Suprapubic skin (tissue), 4 donors: ENCODE measurements around the gene UBTD2. TPM values are rescaled to one million over a fixed set of nuclear protein-coding genes. Genes with fewer than 3 reads are reported as not detected.

Source experiments
- DNase-seq, 2 donors: peaks; one replicate each; pipeline ENCODE4 v3.0.0-alpha.2; 2019; ENCODE audit warnings: low spot score in 2 of 2
- H3K27ac ChIP-seq: fragments of 200-600 bp; sonication (generic); one replicate; pipeline ENCODE4 v1.5.1; 2019
- H3K27me3 ChIP-seq: fragments of 200-600 bp; sonication (generic); one replicate; pipeline ENCODE4 v1.5.1; 2019
- H3K36me3 ChIP-seq: fragments of 200-600 bp; sonication (generic); one replicate; pipeline ENCODE4 v1.5.1; 2019
- H3K4me1 ChIP-seq: fragments of 200-600 bp; sonication (generic); one replicate; pipeline ENCODE4 v1.5.1; 2019
- H3K4me3 ChIP-seq: fragments of 200-600 bp; sonication (generic); one replicate; pipeline ENCODE4 v1.5.1; 2019; ENCODE audit warnings: mild to moderate bottlenecking
- H3K9me3 ChIP-seq: fragments of 200-600 bp; sonication (generic); one replicate; pipeline ENCODE4 v1.5.1; 2019
- EP300 ChIP-seq: sonication (generic); formaldehyde crosslinking; IDR thresholded peaks from one replicate; pipeline ENCODE4 v1.6.1; 2017; ENCODE audit warnings: antibody characterized with exemption
- POLR2A ChIP-seq, 2 donors: fragments of 450-650 bp; IDR thresholded peaks; one replicate each; pipeline ENCODE4 v1.6.1; 2017; ENCODE audit warnings: antibody characterized with exemption in 2 of 2, mild to moderate bottlenecking in 2 of 2, moderate library complexity in 2 of 2
- POLR2AphosphoS5 ChIP-seq, 3 donors: sonication (generic); formaldehyde crosslinking; IDR thresholded peaks; one replicate each; pipeline ENCODE4 v1.6.1; 2017; ENCODE audit warnings: antibody characterized with exemption in 3 of 3
- WGBS: methylation state at CpG from one replicate; pipeline ENCODE4 v1.1.5; 2018; 5-methylcytosine and 5-hydroxymethylcytosine counted together
- total RNA-seq, 4 donors: library from RNA; depleted of rRNA; stranded (reverse); fragments of >200 nt; gene quantifications; one replicate each; pipeline ENCODE4 v1.1.0, GENCODE V29; 2016
- TF ChIP-seq, protein P1 (sequence below), 2 donors: fragments of 200-600 bp in 1 of 2; fragments of 450-650 bp in 1 of 2; sonication (generic) in 1 of 2; IDR thresholded peaks; one replicate each; pipeline ENCODE4 v1.5.1; 2016 to 2019; ENCODE audit warnings: antibody characterized with exemption in 2 of 2, mild to moderate bottlenecking in 1 of 2, moderate library complexity in 1 of 2

UBTD2 gene
- total RNA-seq, 4 donors from 2014 or later = 7.0 to 14.6 (median 12.8) TPM

DNA sequence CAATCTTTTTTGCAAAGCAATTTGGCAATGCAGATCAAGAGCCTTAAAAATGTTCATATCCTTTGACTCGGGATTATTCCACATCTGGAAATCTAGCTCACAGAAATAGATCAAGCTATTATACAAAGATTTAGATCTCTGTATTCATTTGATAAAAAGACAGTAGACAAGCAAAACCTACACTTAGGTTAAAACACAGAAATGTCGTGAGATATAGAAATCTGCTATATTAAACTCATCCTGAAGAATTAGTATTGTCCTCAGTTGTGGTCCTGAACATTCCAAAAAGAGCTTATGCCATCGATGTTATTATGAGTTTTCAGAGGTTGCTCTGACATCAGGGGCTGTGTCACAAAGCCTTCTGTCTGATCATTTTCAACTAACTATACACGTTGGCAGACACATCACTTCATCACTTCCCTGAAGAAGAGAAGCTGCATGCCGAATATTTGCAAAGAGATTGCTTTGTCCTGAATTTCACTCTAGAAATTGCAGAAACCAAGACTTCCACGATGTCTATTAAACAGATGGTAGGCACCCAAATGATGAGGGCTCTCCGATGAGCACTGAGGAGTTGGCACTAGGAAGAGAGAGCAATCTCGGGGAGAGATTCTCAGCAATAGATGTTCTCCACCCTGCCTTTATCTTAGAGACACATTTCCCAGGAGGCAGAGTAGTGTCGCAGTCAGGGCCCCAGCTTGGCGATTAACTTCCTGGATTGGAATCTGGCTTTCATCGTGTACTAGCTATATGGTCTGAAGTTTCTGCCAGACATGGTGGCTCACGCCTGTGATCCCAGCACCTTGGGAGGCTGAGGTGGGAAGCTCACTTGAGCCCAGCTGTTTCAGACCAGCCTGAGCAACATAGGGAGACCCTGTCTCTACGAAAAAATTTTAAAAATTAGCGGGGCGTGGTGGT is 1.9 kb upstream of the UBTD2 start:
- no peak overlapping the region for H3K4me3 ChIP-seq
- TF ChIP-seq, protein P1, sequence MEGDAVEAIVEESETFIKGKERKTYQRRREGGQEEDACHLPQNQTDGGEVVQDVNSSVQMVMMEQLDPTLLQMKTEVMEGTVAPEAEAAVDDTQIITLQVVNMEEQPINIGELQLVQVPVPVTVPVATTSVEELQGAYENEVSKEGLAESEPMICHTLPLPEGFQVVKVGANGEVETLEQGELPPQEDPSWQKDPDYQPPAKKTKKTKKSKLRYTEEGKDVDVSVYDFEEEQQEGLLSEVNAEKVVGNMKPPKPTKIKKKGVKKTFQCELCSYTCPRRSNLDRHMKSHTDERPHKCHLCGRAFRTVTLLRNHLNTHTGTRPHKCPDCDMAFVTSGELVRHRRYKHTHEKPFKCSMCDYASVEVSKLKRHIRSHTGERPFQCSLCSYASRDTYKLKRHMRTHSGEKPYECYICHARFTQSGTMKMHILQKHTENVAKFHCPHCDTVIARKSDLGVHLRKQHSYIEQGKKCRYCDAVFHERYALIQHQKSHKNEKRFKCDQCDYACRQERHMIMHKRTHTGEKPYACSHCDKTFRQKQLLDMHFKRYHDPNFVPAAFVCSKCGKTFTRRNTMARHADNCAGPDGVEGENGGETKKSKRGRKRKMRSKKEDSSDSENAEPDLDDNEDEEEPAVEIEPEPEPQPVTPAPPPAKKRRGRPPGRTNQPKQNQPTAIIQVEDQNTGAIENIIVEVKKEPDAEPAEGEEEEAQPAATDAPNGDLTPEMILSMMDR (IDR thresholded peaks at IDR 0.05) = no peak
- TF ChIP-seq EP300 (no peak), POLR2AphosphoS5 (IDR thresholded peaks at IDR 0.05) (no peak), POLR2A (IDR thresholded peaks at IDR 0.05) (no peak)
- peaks cover 36% of the 10 kb centered on the region for H3K4me1 ChIP-seq
- H3K27me3 ChIP-seq = no peaks in the 10 kb centered on the region
- WGBS = 55% methylated on average over 15 of the region's 15 CpGs
- no peaks in the 10 kb centered on the region for H3K36me3 ChIP-seq
- no peak for DNase-seq
- H3K27ac ChIP-seq = no peak overlapping the region
- H3K9me3 ChIP-seq = no peaks in the 10 kb centered on the region

DNA sequence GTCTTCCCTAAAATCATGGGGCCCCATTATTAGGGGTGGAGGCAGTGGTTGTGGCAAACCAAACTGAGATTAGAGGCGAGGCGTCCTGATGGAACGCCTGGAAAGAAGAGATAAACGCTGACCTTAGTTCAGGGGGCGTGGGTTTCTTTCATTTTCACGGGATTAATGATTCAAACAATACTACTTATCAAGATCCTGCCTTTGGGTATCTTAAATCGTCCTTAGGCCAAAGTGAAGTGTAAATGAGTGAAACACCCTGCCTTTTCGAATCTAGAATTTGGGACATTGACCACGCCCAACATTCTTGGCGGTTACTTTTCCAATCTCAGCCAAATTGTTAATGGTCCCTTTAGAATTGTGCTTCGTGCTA is 1.0 kb upstream of the UBTD2 start:
- 2% methylated on average over 11 of the region's 11 CpGs for WGBS
- Histone ChIP-seq H3K36me3 (no peaks in the 10 kb centered on the region), H3K9me3 (no peaks in the 10 kb centered on the region), H3K4me1 (peaks cover 36% of the 10 kb centered on the region), H3K27me3 (no peaks in the 10 kb centered on the region), H3K4me3 (peak overlapping the region; percentile 67), H3K27ac (peak overlapping the region; percentile 83)
- TF ChIP-seq, protein P1 (IDR thresholded peaks at IDR 0.05) = no peak
- TF ChIP-seq EP300 = no peak
- TF ChIP-seq POLR2AphosphoS5 (IDR thresholded peaks at IDR 0.05) = no peak
- no peak for TF ChIP-seq POLR2A (IDR thresholded peaks at IDR 0.05)
- no peak for DNase-seq

DNA sequence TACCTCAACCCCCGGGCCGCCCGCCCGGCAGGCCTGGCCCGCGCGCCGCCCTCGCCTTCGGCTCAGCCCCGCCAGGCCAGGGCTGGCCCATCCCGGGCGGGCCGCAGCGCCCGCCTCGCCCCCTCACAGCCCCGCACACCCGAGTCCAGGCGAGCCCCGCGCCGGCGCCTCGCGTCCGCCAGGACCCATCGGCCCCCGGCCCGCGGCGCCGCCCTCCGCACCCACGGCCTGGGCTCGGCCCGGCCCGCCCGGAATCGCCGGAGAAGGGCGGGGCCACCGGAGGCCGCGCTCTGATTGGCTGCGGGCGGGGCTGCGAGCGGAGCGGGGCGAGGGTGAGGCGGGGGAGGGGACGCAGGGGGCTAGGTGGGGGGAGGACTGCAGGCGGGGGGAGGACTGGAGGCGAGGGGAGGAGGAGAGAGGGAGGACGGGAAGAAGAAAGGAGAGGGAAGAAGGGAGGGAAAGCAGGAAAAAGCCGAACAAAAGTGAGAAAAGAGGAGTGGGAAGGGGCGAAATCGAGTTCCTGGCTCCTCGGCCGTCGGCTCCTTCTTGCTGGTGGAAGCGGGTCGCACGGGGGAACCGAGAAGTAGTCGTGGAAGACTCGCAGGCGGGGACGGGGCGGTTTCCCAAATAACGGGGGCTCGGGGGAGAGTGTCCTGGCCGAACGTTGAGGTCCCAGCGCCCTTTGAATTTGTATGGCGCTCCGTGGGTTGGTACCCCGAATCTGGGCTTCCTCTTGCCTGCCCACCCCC is 472 bp upstream of the UBTD2 start:
- Histone ChIP-seq H3K4me1 (peaks cover 36% of the 10 kb centered on the region), H3K27me3 (no peaks in the 10 kb centered on the region), H3K36me3 (no peaks in the 10 kb centered on the region), H3K27ac (peak overlapping the region; percentile 83), H3K4me3 (peak overlapping the region; percentile 67), H3K9me3 (no peaks in the 10 kb centered on the region)
- 2% methylated on average over 43 of the region's 79 CpGs for WGBS
- TF ChIP-seq EP300 (no peak), POLR2A (IDR thresholded peaks at IDR 0.05) (peak in 1 of 2 donors; percentile 72), POLR2AphosphoS5 (IDR thresholded peaks at IDR 0.05) (no peak)
- TF ChIP-seq, protein P1 (IDR thresholded peaks at IDR 0.05) = no peak
- DNase-seq = peak; percentile 86 to 87

DNA sequence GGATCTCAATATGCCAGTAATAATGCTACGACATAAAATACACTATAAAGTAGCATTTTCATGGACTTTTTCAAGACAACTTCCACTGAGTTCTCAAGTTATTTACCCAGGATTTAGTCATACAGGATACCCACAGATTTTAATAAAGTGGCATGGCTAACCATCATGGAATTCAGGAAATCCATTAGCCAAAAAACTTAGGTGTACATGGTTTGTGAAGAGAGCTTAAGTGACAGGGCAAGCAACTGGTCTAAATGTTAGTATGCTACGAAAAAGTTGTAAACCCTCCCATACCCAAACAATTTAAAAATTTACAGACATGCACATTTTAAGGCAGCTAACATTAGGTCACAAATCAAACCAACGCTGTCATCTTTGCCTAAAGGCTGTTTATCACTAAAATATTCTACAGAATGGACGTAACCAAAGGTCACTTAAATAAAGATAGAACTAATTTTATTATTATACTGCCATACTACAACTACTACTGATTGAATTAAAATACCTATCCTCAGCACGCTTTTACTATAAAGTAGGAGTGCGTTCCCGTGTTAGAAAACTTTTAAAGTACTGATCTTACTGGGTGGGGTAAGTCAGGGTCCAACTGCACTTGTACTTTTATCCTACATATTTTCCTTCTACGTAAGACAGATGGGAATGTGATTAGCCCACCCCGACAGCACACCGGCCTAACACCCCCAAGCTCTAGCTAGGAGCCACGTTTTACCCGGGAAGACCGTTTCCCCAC is 1.1 kb downstream of the UBTD2 start:
- no peak for TF ChIP-seq POLR2AphosphoS5 (IDR thresholded peaks at IDR 0.05)
- TF ChIP-seq POLR2A (IDR thresholded peaks at IDR 0.05) = no peak
- TF ChIP-seq, protein P1 (IDR thresholded peaks at IDR 0.05) = no peak
- TF ChIP-seq EP300 = no peak
- H3K36me3 ChIP-seq = no peaks in the 10 kb centered on the region
- 7% methylated on average over 13 of the region's 13 CpGs for WGBS
- H3K4me1 ChIP-seq = peaks cover 36% of the 10 kb centered on the region
- H3K27ac ChIP-seq = peak overlapping the region; percentile 83
- H3K9me3 ChIP-seq = no peaks in the 10 kb centered on the region
- peak overlapping the region; percentile 67 for H3K4me3 ChIP-seq
- DNase-seq = no peak
- H3K27me3 ChIP-seq = no peaks in the 10 kb centered on the region
